Stimulated activated naive CD8-positive, alpha-beta T cell treated with anti-CD3 and anti-CD28 coated beads, Interleukin-15, Interleukin-2, amounts not matched to agents 100 ng/mL and 50 ng/mL, for 24 hours (primary cell): ENCODE results near the gene MBOAT1.

Experiments
- H3K27ac Mint-ChIP-seq: one replicate; pipeline ENCODE4 v1.8.0; 2021; ENCODE audit warnings: mild to moderate bottlenecking, mixed read lengths
- H3K27me3 Mint-ChIP-seq: one replicate; pipeline ENCODE4 v1.8.0; 2021; ENCODE audit warnings: mixed read lengths
- H3K36me3 Mint-ChIP-seq: one replicate; pipeline ENCODE4 v1.8.0; 2021; ENCODE audit warnings: low read depth, mixed read lengths
- H3K4me1 Mint-ChIP-seq: one replicate; pipeline ENCODE4 v1.8.0; 2021; ENCODE audit warnings: low read depth, mixed read lengths
- H3K4me3 Mint-ChIP-seq: one replicate; pipeline ENCODE4 v1.8.0; 2021; ENCODE audit warnings: mild to moderate bottlenecking, mixed read lengths
- H3K9me3 Mint-ChIP-seq: one replicate; pipeline ENCODE4 v1.8.0; 2021; ENCODE audit warnings: mixed read lengths

Gene MBOAT1

DNA sequence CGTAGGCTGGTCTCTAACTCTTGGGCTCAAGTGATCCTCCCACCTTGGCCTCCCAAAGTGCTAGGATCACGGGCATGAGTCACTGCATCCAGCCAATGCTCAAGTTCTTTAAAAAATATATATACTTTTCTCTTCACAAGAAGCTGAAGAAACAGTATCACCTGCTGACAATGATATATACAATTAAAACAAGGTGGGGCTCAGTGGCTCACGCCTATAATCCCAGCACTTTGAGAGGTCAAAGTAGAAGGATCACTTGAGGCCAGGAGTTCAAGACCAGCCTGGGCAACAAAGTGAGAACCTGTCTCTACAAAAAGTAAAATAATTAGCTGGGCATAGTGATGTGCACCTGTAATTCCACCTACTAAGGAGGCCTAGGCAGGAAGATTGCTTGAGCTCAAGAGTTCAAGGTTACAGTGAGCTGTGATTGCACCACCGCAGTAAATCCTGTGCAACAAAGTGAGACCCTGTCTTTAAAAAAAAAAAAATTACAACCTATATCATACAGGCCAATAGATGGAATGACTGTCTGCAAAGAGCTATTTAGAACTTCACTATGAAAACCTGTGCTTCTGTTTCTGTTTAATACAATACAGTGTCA is 36.4 kb downstream of the MBOAT1 start:
- H3K36me3 Mint-ChIP-seq: peaks cover 5% of the 10 kb centered on the region
- peaks cover 24% of the 10 kb centered on the region for H3K4me1 Mint-ChIP-seq
- no peaks in the 10 kb centered on the region for H3K27me3 Mint-ChIP-seq
- no peaks in the 10 kb centered on the region for H3K9me3 Mint-ChIP-seq
- no peak overlapping the region for H3K4me3 Mint-ChIP-seq
- no peak overlapping the region for H3K27ac Mint-ChIP-seq

GRCh38 chr6:20173833-20174792 is 38.2 kb downstream of the MBOAT1 start:
- Mint-ChIP-seq H3K4me1 (peaks cover 31% of the 10 kb centered on the region), H3K36me3 (peaks cover 5% of the 10 kb centered on the region), H3K9me3 (no peaks in the 10 kb centered on the region), H3K4me3 (peak overlapping the region; percentile 4), H3K27ac (peak overlapping the region; percentile 50), H3K27me3 (no peaks in the 10 kb centered on the region)

DNA sequence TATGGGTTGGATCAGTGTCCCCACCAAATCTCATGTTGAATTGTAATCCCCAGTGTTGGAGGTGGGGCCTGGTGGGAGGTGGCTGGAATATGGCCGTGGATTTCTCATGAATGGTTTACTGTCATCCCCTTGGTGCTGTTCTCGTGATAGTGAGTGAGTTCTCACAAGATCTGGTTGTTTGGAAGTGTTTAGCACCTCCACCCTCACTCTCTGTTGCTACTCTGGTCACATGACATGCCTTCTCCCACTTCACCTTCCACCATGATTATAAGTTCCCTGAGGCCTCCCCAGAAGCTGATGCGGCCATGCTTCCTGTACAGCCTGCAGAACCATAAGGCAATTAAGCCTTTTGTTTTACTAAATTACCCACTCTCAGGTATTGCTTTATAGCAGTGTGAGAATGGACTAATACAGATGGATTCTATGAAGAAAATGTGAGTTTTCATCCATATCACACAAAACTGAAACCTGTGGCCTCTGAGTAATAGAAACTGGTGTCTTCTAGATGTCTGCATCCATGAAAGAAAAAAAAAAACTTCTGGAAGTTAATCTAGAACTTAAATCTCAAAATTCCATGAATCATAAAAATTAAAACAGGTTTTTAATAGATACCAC is 39.3 kb downstream of the MBOAT1 start:
- H3K36me3 Mint-ChIP-seq: peaks cover 5% of the 10 kb centered on the region
- peaks cover 31% of the 10 kb centered on the region for H3K4me1 Mint-ChIP-seq
- H3K27me3 Mint-ChIP-seq: no peaks in the 10 kb centered on the region
- H3K27ac Mint-ChIP-seq: no peak overlapping the region
- H3K9me3 Mint-ChIP-seq: no peaks in the 10 kb centered on the region
- H3K4me3 Mint-ChIP-seq: no peak overlapping the region

GRCh38 chr6:20170455-20171148 is 41.7 kb downstream of the MBOAT1 start:
- H3K27ac Mint-ChIP-seq: no peak overlapping the region
- peaks cover 31% of the 10 kb centered on the region for H3K4me1 Mint-ChIP-seq
- no peak overlapping the region for H3K4me3 Mint-ChIP-seq
- peaks cover 6% of the 10 kb centered on the region for H3K9me3 Mint-ChIP-seq
- no peaks in the 10 kb centered on the region for H3K27me3 Mint-ChIP-seq
- peaks cover 10% of the 10 kb centered on the region for H3K36me3 Mint-ChIP-seq

GRCh38 chr6:20169786-20170185 is 42.5 kb downstream of the MBOAT1 start:
- Mint-ChIP-seq H3K36me3 (peaks cover 10% of the 10 kb centered on the region), H3K4me3 (no peak overlapping the region), H3K27me3 (no peaks in the 10 kb centered on the region), H3K4me1 (peaks cover 30% of the 10 kb centered on the region), H3K9me3 (peaks cover 6% of the 10 kb centered on the region), H3K27ac (no peak overlapping the region)

- peaks cover 24% of the 10 kb centered on the region for H3K4me1 Mint-ChIP-seq
- peaks cover 10% of the 10 kb centered on the region for H3K36me3 Mint-ChIP-seq
- no peak overlapping the region for H3K4me3 Mint-ChIP-seq
- H3K9me3 Mint-ChIP-seq: peaks cover 6% of the 10 kb centered on the region
- H3K27me3 Mint-ChIP-seq: no peaks in the 10 kb centered on the region
- H3K27ac Mint-ChIP-seq: no peak overlapping the region
Observed at GRCh38 chr6:20169119-20169557, 43.1 kb downstream of the MBOAT1 start.

DNA sequence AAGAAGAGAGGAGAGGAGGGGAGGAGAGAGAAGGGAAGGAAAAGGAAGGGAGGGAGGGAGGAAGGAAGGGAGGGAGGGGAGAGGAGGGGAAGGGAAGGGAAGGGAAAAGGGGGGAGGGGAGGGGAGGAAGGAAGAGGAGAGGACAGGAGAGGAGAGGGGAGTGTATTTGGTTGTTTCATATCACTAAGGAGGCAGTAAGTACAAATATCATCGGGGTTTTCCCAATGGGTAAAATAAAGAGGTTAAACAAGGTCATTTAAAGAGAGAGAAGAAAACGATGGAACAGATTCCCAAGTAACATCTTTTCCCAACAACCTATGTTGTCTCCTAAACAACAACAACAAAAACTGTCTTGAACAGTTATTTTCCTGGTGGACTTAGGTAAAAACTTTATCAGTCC is 43.6 kb downstream of the MBOAT1 start:
- Mint-ChIP-seq H3K4me1 (peaks cover 19% of the 10 kb centered on the region), H3K27ac (no peak overlapping the region), H3K4me3 (no peak overlapping the region)

GRCh38 chr6:20167601-20168000 is 44.7 kb downstream of the MBOAT1 start:
- Mint-ChIP-seq H3K27ac (no peak overlapping the region), H3K27me3 (no peaks in the 10 kb centered on the region), H3K36me3 (peaks cover 6% of the 10 kb centered on the region), H3K9me3 (peaks cover 6% of the 10 kb centered on the region), H3K4me1 (peaks cover 8% of the 10 kb centered on the region), H3K4me3 (no peak overlapping the region)

More for the DNA sequence above, 43.6 kb downstream of the MBOAT1 start:
- Mint-ChIP-seq H3K36me3 (peaks cover 10% of the 10 kb centered on the region), H3K9me3 (peaks cover 6% of the 10 kb centered on the region), H3K27me3 (no peaks in the 10 kb centered on the region)

- Mint-ChIP-seq H3K4me1 (peaks cover 7% of the 10 kb centered on the region), H3K9me3 (peaks cover 6% of the 10 kb centered on the region), H3K27ac (no peak overlapping the region), H3K27me3 (no peaks in the 10 kb centered on the region), H3K36me3 (peaks cover 5% of the 10 kb centered on the region), H3K4me3 (no peak overlapping the region)
Observed at GRCh38 chr6:20166210-20166609, 46.1 kb downstream of the MBOAT1 start.

GRCh38 chr6:20162515-20162914 is 49.8 kb downstream of the MBOAT1 start:
- H3K4me3 Mint-ChIP-seq: no peak overlapping the region
- peaks cover 6% of the 10 kb centered on the region for H3K9me3 Mint-ChIP-seq
- H3K36me3 Mint-ChIP-seq: peaks cover 5% of the 10 kb centered on the region
- no peaks in the 10 kb centered on the region for H3K27me3 Mint-ChIP-seq
- H3K4me1 Mint-ChIP-seq: no peaks in the 10 kb centered on the region
- no peak overlapping the region for H3K27ac Mint-ChIP-seq

DNA sequence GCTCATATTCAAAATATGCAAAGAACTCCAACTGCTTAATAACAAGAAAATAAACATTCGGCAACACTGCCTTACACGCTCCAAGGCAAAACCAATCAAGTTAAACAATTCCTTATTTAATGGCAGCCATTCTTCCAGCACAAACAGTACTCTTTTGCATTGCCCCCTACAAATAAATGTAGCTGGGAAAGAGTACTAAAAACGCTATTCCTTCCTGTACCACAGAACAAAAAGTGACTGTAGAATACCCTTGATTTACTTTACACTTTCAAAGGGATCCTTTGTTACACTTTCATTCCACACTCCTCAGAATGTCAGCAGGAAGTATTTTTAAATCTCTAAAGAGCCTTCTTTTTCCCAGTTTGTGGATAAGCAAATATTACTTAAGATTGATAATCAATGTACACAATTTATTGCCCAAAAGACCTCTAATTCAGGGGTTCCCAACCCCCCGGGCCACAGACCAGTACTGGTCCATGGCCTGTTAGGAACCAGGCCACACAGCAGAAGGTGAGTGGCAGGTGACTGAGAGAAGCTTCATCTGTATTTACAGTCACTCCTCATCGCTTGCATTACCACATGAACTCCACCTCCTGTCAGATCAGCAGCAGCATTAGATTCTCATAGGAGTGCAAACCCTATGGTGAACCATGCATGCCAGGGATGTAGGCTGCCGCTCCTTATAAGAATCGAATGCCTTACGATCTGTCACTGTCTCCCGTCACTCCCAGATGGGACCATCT is 51.6 kb downstream of the MBOAT1 start:
- no peaks in the 10 kb centered on the region for H3K36me3 Mint-ChIP-seq
- no peak overlapping the region for H3K27ac Mint-ChIP-seq
- H3K27me3 Mint-ChIP-seq: no peaks in the 10 kb centered on the region
- H3K4me3 Mint-ChIP-seq: no peak overlapping the region
- H3K4me1 Mint-ChIP-seq: no peaks in the 10 kb centered on the region
- no peaks in the 10 kb centered on the region for H3K9me3 Mint-ChIP-seq

DNA sequence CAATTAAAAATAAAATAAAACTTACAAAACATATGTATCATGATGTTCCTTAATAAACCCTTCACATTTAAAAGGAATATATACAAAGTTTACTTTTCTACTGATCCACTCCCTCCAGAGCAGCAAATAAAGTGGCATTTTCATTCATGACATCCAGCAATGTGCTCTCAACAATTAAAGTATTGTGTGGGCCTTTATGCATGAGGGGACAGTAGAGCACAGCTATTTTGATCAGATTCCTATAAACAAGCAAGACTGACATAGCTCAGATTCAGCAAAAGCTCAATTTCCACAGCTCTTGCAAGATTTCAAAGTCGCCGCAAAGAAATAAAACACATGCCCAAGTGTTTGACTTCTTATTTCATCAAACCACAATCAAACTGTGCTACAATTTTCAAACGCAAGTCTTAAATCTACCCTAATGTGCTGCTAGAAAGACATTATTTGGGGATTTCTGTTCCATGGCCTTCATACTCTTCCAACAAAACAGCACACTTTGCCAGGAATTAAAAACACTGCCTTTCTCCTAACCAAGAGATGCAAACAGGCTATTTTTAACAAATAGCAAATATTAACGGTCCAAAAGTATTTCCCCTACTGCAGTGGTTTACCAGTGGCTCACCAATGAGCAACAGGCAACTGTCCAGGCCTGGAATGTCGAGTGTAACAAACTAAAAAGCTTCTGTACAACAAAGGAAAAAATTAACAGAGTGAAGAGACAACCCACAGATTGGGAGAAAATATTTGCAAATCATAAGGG is 52.3 kb downstream of the MBOAT1 start:
- H3K4me1 Mint-ChIP-seq: no peaks in the 10 kb centered on the region
- H3K4me3 Mint-ChIP-seq: no peak overlapping the region
- H3K36me3 Mint-ChIP-seq: no peaks in the 10 kb centered on the region
- no peaks in the 10 kb centered on the region for H3K9me3 Mint-ChIP-seq
- no peak overlapping the region for H3K27ac Mint-ChIP-seq
- no peaks in the 10 kb centered on the region for H3K27me3 Mint-ChIP-seq

DNA sequence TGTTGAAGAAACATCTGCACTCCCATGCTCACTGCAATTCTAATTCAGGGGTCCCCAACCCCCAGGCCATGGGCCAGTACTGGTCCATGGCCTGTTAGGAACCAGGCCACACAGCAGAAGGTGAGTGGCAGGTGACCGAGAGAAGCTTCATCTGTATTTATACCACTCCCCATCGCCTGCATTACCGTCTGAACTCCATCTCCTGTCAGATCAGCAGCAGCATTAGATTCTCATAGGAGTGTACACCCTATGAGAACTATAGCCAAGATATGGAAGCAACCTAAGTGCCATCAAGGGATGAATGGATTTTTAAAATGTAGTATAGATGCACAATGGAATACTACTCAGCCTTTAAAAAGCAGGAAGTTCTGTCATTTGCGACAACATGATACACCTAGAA is 53.2 kb downstream of the MBOAT1 start:
- H3K4me3 Mint-ChIP-seq: no peak overlapping the region
- no peak overlapping the region for H3K27ac Mint-ChIP-seq
- no peaks in the 10 kb centered on the region for H3K4me1 Mint-ChIP-seq
- no peaks in the 10 kb centered on the region for H3K36me3 Mint-ChIP-seq
- no peaks in the 10 kb centered on the region for H3K9me3 Mint-ChIP-seq
- H3K27me3 Mint-ChIP-seq: no peaks in the 10 kb centered on the region

DNA sequence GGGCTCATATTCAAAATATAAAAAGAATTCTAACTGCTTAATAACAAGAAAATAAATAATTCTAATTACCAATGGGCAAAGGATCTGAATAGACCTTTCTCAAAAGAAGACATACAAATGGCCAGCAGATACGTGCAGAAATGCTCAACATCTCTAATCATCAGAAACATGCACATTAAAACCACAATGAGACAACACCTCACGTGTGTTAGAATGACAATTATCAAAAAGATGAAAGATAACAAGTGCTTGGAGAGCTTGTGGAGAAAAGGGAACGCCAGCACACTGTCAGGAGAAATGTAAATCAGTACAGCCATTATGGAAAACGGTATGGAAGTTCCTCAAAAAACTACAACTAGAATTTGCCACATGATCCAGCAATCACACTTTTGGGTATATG is 53.6 kb downstream of the MBOAT1 start:
- H3K4me1 Mint-ChIP-seq: no peaks in the 10 kb centered on the region
- no peaks in the 10 kb centered on the region for H3K27me3 Mint-ChIP-seq
- H3K36me3 Mint-ChIP-seq: no peaks in the 10 kb centered on the region

More for the DNA sequence above, 53.6 kb downstream of the MBOAT1 start:
- Mint-ChIP-seq H3K27ac (no peak overlapping the region), H3K9me3 (no peaks in the 10 kb centered on the region), H3K4me3 (no peak overlapping the region)
